Activated T-cell treated with anti-CD3 and anti-CD28 coated beads, Interleukin-2, amount 50 U/mL, for 72 hours (primary cell): ENCODE results near the gene HNRNPUL2. TPM values are rescaled to one million over a fixed set of nuclear protein-coding genes. Genes with fewer than 3 reads are reported as not detected.

Source experiments
- ATAC-seq, 2 donors: fragments of 150-1000 bp; cut with Tn5 transposase; replicated peaks in 1 of 2; 2 replicates each; pipeline ENCODE4 v1.10.0; 2021; ENCODE audit warnings: moderate library complexity in 2 of 2, mild to moderate bottlenecking in 1 of 2
- DNase-seq, 2 donors: peaks; one replicate each; pipeline ENCODE4 v3.0.0; 2021 to 2022; ENCODE audit warnings: mixed read lengths in 1 of 2
- H3K27ac Mint-ChIP-seq: one replicate; pipeline ENCODE4 v1.8.0; 2022; ENCODE audit warnings: mild to moderate bottlenecking, moderate library complexity, mixed read lengths
- H3K27me3 Mint-ChIP-seq: one replicate; pipeline ENCODE4 v1.8.0; 2022; ENCODE audit warnings: low read depth, mixed read lengths
- H3K36me3 Mint-ChIP-seq, 2 donors: one replicate each; pipeline ENCODE4 v1.8.0; 2022; ENCODE audit warnings: mixed read lengths in 2 of 2, mild to moderate bottlenecking in 1 of 2; ENCODE audit not compliant: insufficient read depth in 2 of 2
- H3K4me1 Mint-ChIP-seq: one replicate; pipeline ENCODE4 v1.8.0; 2022; ENCODE audit warnings: low read depth, mixed read lengths
- H3K4me3 Mint-ChIP-seq, 2 donors: one replicate each; pipeline ENCODE4 v1.8.0; 2022; ENCODE audit warnings: mild to moderate bottlenecking in 2 of 2, mixed read lengths in 2 of 2, moderate library complexity in 2 of 2
- H3K9me3 Mint-ChIP-seq, 2 donors: one replicate each; pipeline ENCODE4 v1.8.0; 2022; ENCODE audit warnings: mixed read lengths in 2 of 2
- total RNA-seq, 2 donors: library from RNA; stranded (reverse); gene quantifications; one replicate each; pipeline ENCODE4 v1.2.3, GENCODE V29; 2022

The HNRNPUL2 gene
- total RNA-seq, 2 donors from 2014 or later: 56.7 to 66.8 TPM

- Mint-ChIP-seq H3K27ac (peak overlapping the region; percentile 95), H3K4me3 (peak overlapping the region; percentile 96 to 97), H3K27me3 (no peaks in the 10 kb centered on the region), H3K9me3 (no peaks in the 10 kb centered on the region), H3K4me1 (peaks cover 50% of the 10 kb centered on the region), H3K36me3 (peaks cover 4 to 16% of the 10 kb centered on the region in 2 donors)
- ATAC-seq (peak; percentile 27 to 39), DNase-seq (peak; percentile 62 to 73)
Observed at GRCh38 chr11:62665599-62666258, 61.5 kb downstream of the HNRNPUL2 start.

GRCh38 chr11:62665075-62665598 lies 62.1 kb downstream of the HNRNPUL2 start, which contains the start of the genes C11orf98 and CSKMT:
TSS of gene C11orf98 (minus strand) at chr11:62665210. CDS start at chr11:62665169, 41 bp downstream.
TSS of gene CSKMT (plus strand) at chr11:62665312. CDS start at chr11:62665880, 568 bp downstream.
- Mint-ChIP-seq H3K36me3 (peaks cover 4 to 16% of the 10 kb centered on the region in 2 donors), H3K27me3 (no peaks in the 10 kb centered on the region), H3K4me1 (peaks cover 45% of the 10 kb centered on the region), H3K27ac (peak within 1 kb of the TSS; percentile 95), H3K9me3 (no peaks in the 10 kb centered on the region), H3K4me3 (peak within 1 kb of the TSS; percentile 96 to 97)
- ATAC-seq (peak; percentile 86 to 90), DNase-seq (peak; percentile 97 to 99)

GRCh38 chr11:62664405-62665074 lies 62.7 kb downstream of the HNRNPUL2 start:
- peak overlapping the region; percentile 95 for H3K27ac Mint-ChIP-seq
- H3K36me3 Mint-ChIP-seq: peaks cover 4 to 16% of the 10 kb centered on the region in 2 donors
- ATAC-seq (peak; percentile 54), DNase-seq (peak; percentile 69 to 72)
- H3K27me3 Mint-ChIP-seq: no peaks in the 10 kb centered on the region
- no peaks in the 10 kb centered on the region for H3K9me3 Mint-ChIP-seq
- peaks cover 39% of the 10 kb centered on the region for H3K4me1 Mint-ChIP-seq
- H3K4me3 Mint-ChIP-seq: peak overlapping the region; percentile 96 to 97

Other genes with a start within 250 kb of the HNRNPUL2 start
- 100 to 1,000 TPM in 1 of 2 donors, 10 to 100 TPM in 1; 80.3 to 131 TPM for gene AHNAK, start 180.7 kb downstream of the HNRNPUL2 start, total RNA-seq
- gene EEF1G, start 153.6 kb downstream of the HNRNPUL2 start, total RNA-seq: 1,000 to 10,000 TPM; 2,565 to 2,667 TPM
- gene TUT1, start 135.9 kb downstream of the HNRNPUL2 start, total RNA-seq: 10 to 100 TPM; 32.8 to 36.8 TPM
- 100 to 1,000 TPM; 173 to 241 TPM for gene MTA2, start 125.6 kb downstream of the HNRNPUL2 start, total RNA-seq
- gene EML3, start 114.7 kb downstream of the HNRNPUL2 start, total RNA-seq: 100 to 1,000 TPM; 132 to 148 TPM
- gene ROM1, start 114.2 kb downstream of the HNRNPUL2 start, total RNA-seq: 1 to 10 TPM; 5.1 to 6.7 TPM
- gene B3GAT3, start 105.5 kb downstream of the HNRNPUL2 start, total RNA-seq: 10 to 100 TPM; 72.2 to 79.9 TPM
- gene GANAB, start 80.8 kb downstream of the HNRNPUL2 start, total RNA-seq: 100 to 1,000 TPM; 310 to 312 TPM
- gene INTS5, start 74.2 kb downstream of the HNRNPUL2 start, total RNA-seq: 10 to 100 TPM; 25.0 to 26.1 TPM
- gene C11orf98, start 62.2 kb downstream of the HNRNPUL2 start, total RNA-seq: 10 to 100 TPM; 59.2 to 62.1 TPM
- 10 to 100 TPM; 35.2 to 46.0 TPM for gene CSKMT, start 62.1 kb downstream of the HNRNPUL2 start, total RNA-seq
- 1 to 10 TPM; 5.6 to 7.1 TPM for gene UQCC3, start 55.8 kb downstream of the HNRNPUL2 start, total RNA-seq
- 10 to 100 TPM in 1 of 2 donors, 1 to 10 TPM in 1; 9.9 to 13.0 TPM for gene LBHD1, start 55.2 kb downstream of the HNRNPUL2 start, total RNA-seq
- 100 to 1,000 TPM; 154 to 163 TPM for gene UBXN1, start 48.4 kb downstream of the HNRNPUL2 start, total RNA-seq
- gene LRRN4CL, start 37.9 kb downstream of the HNRNPUL2 start, total RNA-seq: under 1 TPM; 0.12 to 0.38 TPM
- gene BSCL2, start 20.0 kb downstream of the HNRNPUL2 start, total RNA-seq: 10 to 100 TPM; 38.4 to 40.7 TPM
- not detected for gene GNG3, start 19.8 kb downstream of the HNRNPUL2 start, total RNA-seq
- gene TTC9C, start 1.0 kb upstream of the HNRNPUL2 start, total RNA-seq: 10 to 100 TPM; 67.3 to 68.9 TPM
- 10 to 100 TPM; 12.2 to 12.4 TPM for gene ZBTB3, start 26.7 kb upstream of the HNRNPUL2 start, total RNA-seq
- gene POLR2G, start 34.1 kb upstream of the HNRNPUL2 start, total RNA-seq: 100 to 1,000 TPM; 105 to 107 TPM
- gene TAF6L, start 43.9 kb upstream of the HNRNPUL2 start, total RNA-seq: 10 to 100 TPM; 13.6 to 15.5 TPM
- 10 to 100 TPM; 18.8 to 23.1 TPM for gene TMEM179B, start 59.9 kb upstream of the HNRNPUL2 start, total RNA-seq
- gene TMEM223, start 64.5 kb upstream of the HNRNPUL2 start, total RNA-seq: 10 to 100 TPM in 1 of 2 donors, 1 to 10 TPM in 1; 8.4 to 10.8 TPM
- 100 to 1,000 TPM; 117 to 131 TPM for gene NXF1, start 78.0 kb upstream of the HNRNPUL2 start, total RNA-seq
- gene STX5, start 104.6 kb upstream of the HNRNPUL2 start, total RNA-seq: 10 to 100 TPM; 53.9 to 70.1 TPM
- gene TEX54, start 105.4 kb upstream of the HNRNPUL2 start, total RNA-seq: 1 to 10 TPM in 1 of 2 donors, under 1 TPM in 1; 0.77 to 1.5 TPM
- gene WDR74, start 112.1 kb upstream of the HNRNPUL2 start, total RNA-seq: 100 to 1,000 TPM; 101 to 104 TPM
- 100 to 1,000 TPM; 730 to 898 TPM for gene SLC3A2, start 153.4 kb upstream of the HNRNPUL2 start, total RNA-seq
- gene CHRM1, start 193.9 kb upstream of the HNRNPUL2 start, total RNA-seq: not detected